Muscle layer of colon (tissue), 2 donors: ENCODE data around the gene MBD5.

ENCODE experiments used
- H3K27ac ChIP-seq: one replicate; pipeline ENCODE4 v1.7.0; 2013; ENCODE audit warnings: low read depth, mild to moderate bottlenecking, low read length, moderate library complexity
- H3K27me3 ChIP-seq, 2 donors: one replicate each; pipeline ENCODE4 v1.7.0; 2013; ENCODE audit warnings: low read length in 2 of 2, mild to moderate bottlenecking in 2 of 2; ENCODE audit not compliant: insufficient read depth in 2 of 2, control insufficient read depth in 1 of 2
- H3K36me3 ChIP-seq: one replicate; pipeline ENCODE4 v1.7.0; 2013; ENCODE audit warnings: mild to moderate bottlenecking, low read length; ENCODE audit not compliant: insufficient read depth
- H3K4me1 ChIP-seq: one replicate; pipeline ENCODE4 v1.7.0; 2013; ENCODE audit warnings: mild to moderate bottlenecking, low read length; ENCODE audit not compliant: insufficient read depth
- H3K4me3 ChIP-seq, 2 donors: one replicate each; pipeline ENCODE4 v1.7.0; 2013; ENCODE audit warnings: low read length in 2 of 2, low read depth in 1 of 2, mild to moderate bottlenecking in 1 of 2, moderate library complexity in 1 of 2
- H3K9ac ChIP-seq: one replicate; pipeline ENCODE4 v1.7.0; 2013; ENCODE audit warnings: low read length
- H3K9me3 ChIP-seq: one replicate; pipeline ENCODE4 v1.7.0; 2013; ENCODE audit warnings: mild to moderate bottlenecking, low read length
- donor health status: abdominal sarcoma.
- donor health status: Adenocarcinoma of cecum.

The MBD5 gene

DNA sequence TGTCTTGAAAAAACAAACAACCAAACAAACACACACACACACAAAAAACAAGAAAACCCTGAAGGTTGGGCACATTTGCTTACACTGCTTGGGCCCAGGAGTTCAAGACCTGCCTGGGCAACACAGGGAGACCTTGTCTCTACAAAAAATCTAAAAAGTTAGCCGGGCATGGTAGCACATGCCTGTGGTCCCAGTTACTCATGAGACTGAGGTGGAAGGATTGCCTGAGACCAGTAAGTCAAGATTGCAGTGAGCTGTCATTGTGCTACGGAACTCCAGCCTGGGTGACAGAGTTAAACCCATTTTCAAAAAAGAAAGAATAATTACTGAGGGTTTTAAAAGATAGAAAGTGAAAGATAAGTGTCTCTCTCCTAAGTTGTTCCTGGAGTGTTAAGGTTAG is 103.4 kb downstream of the MBD5 start:
- H3K36me3 ChIP-seq, result no peaks in the 10 kb centered on the region
- no peak overlapping the region for H3K4me3 ChIP-seq
- no peaks in the 10 kb centered on the region for H3K27me3 ChIP-seq
- H3K4me1 ChIP-seq, result no peaks in the 10 kb centered on the region
- no peak overlapping the region for H3K27ac ChIP-seq
- no peak overlapping the region for H3K9ac ChIP-seq
- H3K9me3 ChIP-seq, result no peaks in the 10 kb centered on the region

DNA sequence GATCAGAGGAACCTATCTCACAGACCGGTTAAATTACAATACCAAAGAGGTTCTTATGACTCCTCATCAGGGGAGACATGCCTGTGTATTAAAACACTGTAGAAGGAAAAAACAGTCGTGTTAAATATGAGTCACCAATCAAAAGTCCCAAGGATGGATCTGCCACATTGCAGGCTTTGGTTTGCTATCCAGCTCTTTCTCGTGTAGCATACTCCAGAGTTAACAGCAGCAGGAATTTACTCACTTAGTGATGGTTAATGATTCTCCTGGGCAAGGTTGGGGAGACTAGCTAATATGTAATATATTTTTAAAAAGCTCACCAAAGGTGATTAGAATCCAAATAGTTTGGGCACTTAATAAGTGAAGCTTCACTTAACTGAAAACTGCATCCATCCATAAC is 109.7 kb downstream of the MBD5 start:
- Histone ChIP-seq H3K36me3 (no peaks in the 10 kb centered on the region), H3K27me3 (no peaks in the 10 kb centered on the region)

DNA sequence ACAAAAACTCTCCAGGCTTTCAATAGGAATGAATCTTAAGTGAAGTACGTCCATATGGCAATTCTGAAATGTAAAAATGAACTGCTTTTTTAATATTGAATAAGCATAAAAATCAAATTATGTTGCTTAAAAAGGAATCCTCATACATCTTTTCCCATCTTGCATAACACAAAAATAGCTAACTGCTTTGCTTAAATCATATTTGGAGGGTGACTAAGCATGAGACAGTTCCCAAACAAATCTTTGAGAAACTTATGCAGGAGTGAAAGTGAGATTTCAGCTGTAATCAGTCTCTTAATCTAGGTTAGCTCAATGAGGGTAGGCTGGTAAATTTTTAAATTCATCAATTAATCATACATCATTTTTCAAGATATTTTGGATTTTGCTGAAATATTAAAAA is 111.5 kb downstream of the MBD5 start:
- Histone ChIP-seq H3K9ac (no peak overlapping the region), H3K4me1 (no peaks in the 10 kb centered on the region), H3K36me3 (no peaks in the 10 kb centered on the region), H3K4me3 (no peak overlapping the region), H3K9me3 (no peaks in the 10 kb centered on the region), H3K27ac (no peak overlapping the region), H3K27me3 (no peaks in the 10 kb centered on the region)

More for the DNA sequence above, 109.7 kb downstream of the MBD5 start:
- no peak overlapping the region for H3K9ac ChIP-seq
- no peaks in the 10 kb centered on the region for H3K4me1 ChIP-seq
- H3K27ac ChIP-seq, result no peak overlapping the region
- no peaks in the 10 kb centered on the region for H3K9me3 ChIP-seq
- H3K4me3 ChIP-seq, result no peak overlapping the region

DNA sequence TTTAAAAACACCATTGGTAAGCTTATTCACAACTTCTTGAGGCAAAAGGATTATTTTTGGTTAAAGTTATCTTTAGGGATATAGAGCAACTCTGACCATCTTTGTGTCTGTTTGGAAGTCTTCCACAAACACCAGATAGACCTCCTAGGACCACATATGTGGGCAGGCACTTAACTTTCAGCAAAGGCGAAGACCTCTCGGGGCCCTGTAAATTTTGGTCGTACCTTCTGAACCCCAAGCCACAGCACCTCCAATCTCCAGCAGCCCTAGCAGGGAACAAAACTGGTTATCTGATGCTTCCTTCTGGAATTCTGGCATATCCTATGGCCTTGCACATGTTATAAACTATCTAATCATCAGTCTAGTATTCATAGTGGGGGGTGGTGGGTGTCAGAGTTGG is 114.8 kb downstream of the MBD5 start:
- Histone ChIP-seq H3K9ac (no peak overlapping the region), H3K27me3 (no peaks in the 10 kb centered on the region), H3K9me3 (no peaks in the 10 kb centered on the region), H3K4me1 (no peaks in the 10 kb centered on the region), H3K27ac (no peak overlapping the region), H3K36me3 (no peaks in the 10 kb centered on the region), H3K4me3 (no peak overlapping the region)

DNA sequence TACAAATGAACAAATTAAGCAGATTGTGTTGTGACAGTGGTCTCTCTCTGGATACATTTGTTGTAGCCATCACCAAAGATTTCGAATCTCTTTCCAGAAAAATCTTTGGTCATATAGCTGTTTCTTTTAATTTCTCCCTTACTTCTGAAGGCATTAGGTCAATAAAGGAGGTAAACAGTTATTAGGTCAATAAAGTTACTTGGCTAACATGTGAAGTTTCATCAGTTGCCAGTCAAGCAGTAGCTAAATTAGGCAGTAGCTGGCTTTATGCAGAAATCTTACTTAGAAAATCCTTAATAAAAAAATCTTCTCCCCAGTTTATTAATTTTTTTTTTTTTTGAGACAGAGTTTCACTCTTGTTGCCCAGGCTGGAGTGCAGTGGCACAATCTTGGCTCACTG is 115.5 kb downstream of the MBD5 start:
- no peaks in the 10 kb centered on the region for H3K9me3 ChIP-seq
- H3K27me3 ChIP-seq, result no peaks in the 10 kb centered on the region
- H3K4me3 ChIP-seq, result no peak overlapping the region

DNA sequence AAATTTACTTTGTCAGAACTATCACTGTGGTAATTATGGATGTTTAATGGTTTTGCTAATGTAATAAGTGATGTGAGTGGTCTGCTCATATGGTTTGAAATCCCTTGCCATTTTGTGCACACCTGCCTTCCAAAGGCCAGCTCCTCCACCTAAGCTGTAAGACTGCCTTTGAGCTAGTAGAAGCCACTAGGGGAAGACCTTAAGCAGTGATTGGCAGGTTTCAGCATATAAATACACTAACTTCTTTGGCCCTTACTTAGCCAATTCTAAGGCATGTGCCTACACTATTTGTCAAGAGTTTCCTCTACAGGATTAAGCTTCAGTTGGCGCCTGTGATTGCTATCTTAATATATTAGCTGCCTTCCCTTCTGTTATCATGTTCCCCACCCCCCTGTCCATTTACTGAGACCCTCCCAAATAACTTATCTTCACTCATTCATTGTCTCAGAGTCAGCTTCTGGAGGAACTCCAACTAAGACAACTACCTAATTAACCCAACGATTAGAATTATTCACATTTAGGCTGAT is 141.1 kb downstream of the MBD5 start:
- Histone ChIP-seq H3K9ac (no peak overlapping the region), H3K36me3 (no peaks in the 10 kb centered on the region), H3K9me3 (no peaks in the 10 kb centered on the region), H3K4me1 (no peaks in the 10 kb centered on the region), H3K4me3 (no peak overlapping the region), H3K27ac (no peak overlapping the region), H3K27me3 (no peaks in the 10 kb centered on the region)

More for the DNA sequence above, 115.5 kb downstream of the MBD5 start:
- H3K27ac ChIP-seq, result no peak overlapping the region
- H3K9ac ChIP-seq, result no peak overlapping the region
- no peaks in the 10 kb centered on the region for H3K4me1 ChIP-seq
- H3K36me3 ChIP-seq, result no peaks in the 10 kb centered on the region

DNA sequence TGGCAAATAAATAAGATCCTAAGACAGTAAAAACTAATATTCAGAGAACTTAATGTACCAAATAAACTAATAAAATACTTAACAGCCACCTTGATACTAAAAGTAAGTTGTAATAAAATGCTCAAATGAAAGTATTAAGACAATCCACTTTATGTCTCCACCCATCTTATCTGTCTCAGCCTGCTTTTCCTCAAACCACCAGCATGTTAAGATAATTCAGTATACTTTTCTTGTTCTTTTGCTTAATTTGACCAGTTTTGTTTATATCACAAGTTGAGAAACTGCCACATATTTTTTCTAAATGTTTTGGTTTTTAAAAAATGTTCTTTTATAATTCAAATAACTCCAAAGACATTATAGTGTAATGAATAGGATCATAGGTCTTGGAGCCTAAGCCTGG is 142.0 kb downstream of the MBD5 start:
- Histone ChIP-seq H3K4me1 (no peaks in the 10 kb centered on the region), H3K9me3 (no peaks in the 10 kb centered on the region), H3K4me3 (no peak overlapping the region), H3K9ac (no peak overlapping the region), H3K36me3 (no peaks in the 10 kb centered on the region), H3K27ac (no peak overlapping the region), H3K27me3 (no peaks in the 10 kb centered on the region)

DNA sequence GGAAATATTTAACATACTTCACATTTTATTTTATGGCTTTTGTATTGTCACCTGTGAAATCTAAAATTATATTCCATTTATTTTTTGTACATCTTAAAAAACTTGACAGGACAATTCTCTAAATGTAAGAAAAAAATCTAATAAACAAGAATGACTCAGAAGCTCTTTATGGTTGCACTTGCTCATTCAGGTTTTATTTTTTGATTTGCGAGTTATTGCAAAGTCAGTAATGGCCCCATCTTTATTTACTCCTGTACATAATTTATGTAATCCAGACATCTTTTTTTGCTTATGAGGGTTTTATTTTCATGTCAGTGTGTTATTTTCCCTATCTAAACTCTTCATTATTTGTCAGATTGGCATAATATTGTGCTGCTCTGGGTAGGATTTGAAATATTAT is 145.1 kb downstream of the MBD5 start:
- no peak overlapping the region for H3K27ac ChIP-seq
- H3K27me3 ChIP-seq, result no peaks in the 10 kb centered on the region
- H3K4me3 ChIP-seq, result no peak overlapping the region
- H3K4me1 ChIP-seq, result no peaks in the 10 kb centered on the region
- H3K9ac ChIP-seq, result no peak overlapping the region
- no peaks in the 10 kb centered on the region for H3K9me3 ChIP-seq
- H3K36me3 ChIP-seq, result no peaks in the 10 kb centered on the region

DNA sequence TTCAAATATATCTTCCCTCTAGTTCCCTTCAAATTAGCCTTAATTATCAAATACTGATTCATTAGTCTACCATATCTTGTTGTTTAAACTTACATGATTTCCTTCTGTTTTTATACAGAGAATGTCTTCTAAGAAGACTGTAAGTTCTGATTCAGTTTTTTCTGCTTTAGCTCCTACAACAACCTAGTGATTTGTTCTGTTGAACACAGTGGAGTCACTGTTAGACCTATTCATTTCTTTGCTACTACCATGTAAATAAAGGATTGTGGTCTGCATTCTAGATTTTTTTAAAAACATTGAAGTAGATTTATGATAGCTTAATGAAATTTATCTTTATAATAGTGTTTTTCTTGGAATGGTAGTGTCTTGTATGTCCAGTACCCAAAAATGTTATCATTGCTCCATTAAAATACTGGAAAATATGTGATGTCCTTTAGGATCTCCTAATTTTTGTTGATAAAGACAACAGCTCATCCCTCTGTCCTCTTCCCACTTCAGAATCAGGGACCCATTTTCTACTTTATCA is 146.4 kb downstream of the MBD5 start:
- H3K36me3 ChIP-seq, result no peaks in the 10 kb centered on the region
- no peaks in the 10 kb centered on the region for H3K27me3 ChIP-seq
- H3K9me3 ChIP-seq, result no peaks in the 10 kb centered on the region
- H3K4me1 ChIP-seq, result no peaks in the 10 kb centered on the region
- no peak overlapping the region for H3K27ac ChIP-seq
- no peak overlapping the region for H3K9ac ChIP-seq
- H3K4me3 ChIP-seq, result no peak overlapping the region

DNA sequence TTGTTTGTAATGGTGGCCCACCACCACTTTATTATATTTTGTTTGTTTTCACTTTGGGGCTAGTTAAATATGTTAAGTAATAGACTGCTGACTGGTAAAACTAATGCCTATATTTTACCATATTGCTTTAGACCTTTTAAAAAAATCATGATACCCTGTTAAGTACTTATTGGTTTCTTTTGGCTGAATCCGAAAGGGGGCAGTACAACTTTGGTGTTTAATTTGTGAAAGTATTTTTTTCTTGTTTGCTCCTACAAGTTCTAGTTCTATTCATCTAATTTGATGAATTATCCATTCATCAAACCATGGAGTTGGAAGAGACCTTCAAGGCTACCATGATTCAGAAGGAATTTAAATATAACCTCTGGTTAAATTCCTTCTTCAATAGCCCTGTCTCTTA is 147.0 kb downstream of the MBD5 start:
- H3K27me3 ChIP-seq, result no peaks in the 10 kb centered on the region
- no peaks in the 10 kb centered on the region for H3K4me1 ChIP-seq
- no peak overlapping the region for H3K4me3 ChIP-seq
- no peaks in the 10 kb centered on the region for H3K36me3 ChIP-seq
- H3K27ac ChIP-seq, result no peak overlapping the region
- no peak overlapping the region for H3K9ac ChIP-seq
- no peaks in the 10 kb centered on the region for H3K9me3 ChIP-seq

DNA sequence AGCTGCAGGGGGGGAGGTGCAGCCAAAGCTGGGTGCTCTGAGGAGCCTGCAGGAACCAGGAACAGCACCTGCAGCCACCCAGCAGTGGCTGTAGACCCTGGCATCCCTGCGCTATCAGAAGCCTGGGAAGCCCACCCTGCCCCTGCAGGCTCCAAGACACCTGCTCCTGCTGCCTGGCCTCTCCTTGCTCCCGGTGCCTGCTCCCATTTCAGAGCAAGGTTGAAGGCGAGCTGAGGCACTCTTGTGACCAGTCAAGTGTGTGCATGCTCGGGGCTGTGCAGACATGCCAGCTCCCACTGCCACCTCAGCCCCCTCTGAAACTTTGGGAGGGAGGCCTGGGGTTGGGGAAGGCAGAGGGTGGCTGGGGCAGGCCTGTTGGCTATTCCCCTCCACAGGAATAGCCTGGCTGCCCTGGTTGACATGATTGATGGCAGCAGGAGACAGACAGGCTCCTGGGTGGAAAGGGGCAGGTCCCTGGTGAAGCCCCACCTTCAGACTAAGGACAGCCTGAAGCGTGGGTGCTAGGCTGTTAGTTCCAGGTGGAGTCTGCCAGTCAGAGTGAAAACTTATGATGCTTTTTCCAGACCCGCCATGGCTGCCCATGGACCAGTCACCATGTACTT is 151.4 kb downstream of the MBD5 start:
- H3K27ac ChIP-seq, result no peak overlapping the region
- H3K4me3 ChIP-seq, result no peak overlapping the region
- H3K36me3 ChIP-seq, result no peaks in the 10 kb centered on the region
- no peaks in the 10 kb centered on the region for H3K9me3 ChIP-seq
- no peak overlapping the region for H3K9ac ChIP-seq
- H3K27me3 ChIP-seq, result no peaks in the 10 kb centered on the region
- H3K4me1 ChIP-seq, result no peaks in the 10 kb centered on the region

DNA sequence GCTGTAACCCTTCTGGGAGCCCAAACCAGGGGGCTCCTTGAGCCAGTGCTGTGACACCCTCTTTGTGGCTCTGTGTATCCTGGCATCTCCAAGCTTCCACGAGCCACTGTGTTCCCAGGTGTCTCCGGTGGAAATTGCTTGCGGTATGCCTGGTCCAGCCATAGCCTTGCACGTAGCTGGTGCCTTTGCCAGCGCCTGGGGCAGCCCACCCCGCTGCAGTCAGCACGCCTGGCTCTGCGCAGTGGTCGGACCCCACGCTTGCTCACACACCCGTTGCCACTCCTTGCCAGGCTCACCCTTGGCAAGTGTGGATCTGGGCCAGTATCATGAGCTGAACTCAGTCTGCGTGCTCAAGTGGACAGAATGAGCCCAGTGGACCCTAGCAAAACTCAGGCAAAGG is 152.3 kb downstream of the MBD5 start:
- Histone ChIP-seq H3K4me3 (no peak overlapping the region), H3K36me3 (no peaks in the 10 kb centered on the region), H3K9ac (no peak overlapping the region), H3K9me3 (no peaks in the 10 kb centered on the region), H3K27ac (no peak overlapping the region), H3K27me3 (no peaks in the 10 kb centered on the region), H3K4me1 (no peaks in the 10 kb centered on the region)
